ENCODE measurements around the gene MRPL37. TPM values are rescaled to one million over a fixed set of nuclear protein-coding genes. Genes with fewer than 3 reads are reported as not detected.

The MRPL37 gene
- polyA plus RNA-seq, 1 donor (not counting 4 experiments of a cell fraction or from before 2014, with no cell fraction given) = 30.9 TPM

DNA sequence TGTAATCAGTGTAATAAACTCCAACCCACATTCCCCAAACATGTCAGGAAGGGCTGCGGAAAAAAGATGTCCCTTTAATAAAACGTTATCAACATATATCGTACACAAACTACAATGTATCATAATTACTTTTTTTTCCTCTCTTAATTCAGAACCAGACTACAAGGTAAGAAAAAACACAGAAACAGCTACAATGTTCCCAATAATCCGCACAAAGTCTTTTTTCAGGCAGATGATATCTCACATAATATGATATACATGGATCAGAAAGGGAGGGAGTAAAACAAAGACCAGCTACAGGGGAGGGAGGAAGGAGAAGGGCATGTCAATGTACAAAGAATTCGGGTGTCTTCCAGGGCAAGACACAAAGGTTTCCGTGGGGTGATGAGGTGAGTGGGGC is 25.4 kb downstream of the MRPL37 start:
- Histone ChIP-seq H3K4me1 (ENCODE audit: control insufficient read depth, extremely low read depth, insufficient read depth, low read length) (peaks cover 9% of the 10 kb centered on the region), H3K4me3 (ENCODE audit: control insufficient read depth in 2 of 3, extremely low read depth in 1 of 3, insufficient read depth in 2 of 3, low read depth in 1 of 3, low read length in 3 of 3) (no peak overlapping the region), H2AFZ (ENCODE audit: control insufficient read depth, low read length) (no peak overlapping the region), H3K9me1 (ENCODE audit: control insufficient read depth, extremely low read depth, insufficient read depth, low read length) (peaks cover 2% of the 10 kb centered on the region), H3K9ac (ENCODE audit: control insufficient read depth, extremely low read depth, insufficient read depth, low read length) (no peak overlapping the region), H4K20me1 (ENCODE audit: control insufficient read depth, extremely low read depth, insufficient read depth, low read length) (no peaks in the 10 kb centered on the region), H3K9me3 (ENCODE audit: control insufficient read depth, low read depth, low read length) (no peaks in the 10 kb centered on the region), H3K27ac (ENCODE audit: control insufficient read depth, insufficient read depth, low read length) (no peak overlapping the region), H3K79me2 (ENCODE audit: control insufficient read depth, insufficient read depth, low read length) (no peaks in the 10 kb centered on the region), H3K36me3 (ENCODE audit: control insufficient read depth in 2 of 2, extremely low read depth in 1 of 2, insufficient read depth in 2 of 2, low read length in 2 of 2) (peaks cover under 1 to 8% of the 10 kb centered on the region in 2 experiments), H3K4me2 (ENCODE audit: control insufficient read depth, extremely low read depth, insufficient read depth, low read depth, low read length) (no peak overlapping the region), H3K27me3 (ENCODE audit: control insufficient read depth, extremely low read depth, insufficient read depth, low read length) (no peaks in the 10 kb centered on the region)
- TF ChIP-seq, protein P1, sequence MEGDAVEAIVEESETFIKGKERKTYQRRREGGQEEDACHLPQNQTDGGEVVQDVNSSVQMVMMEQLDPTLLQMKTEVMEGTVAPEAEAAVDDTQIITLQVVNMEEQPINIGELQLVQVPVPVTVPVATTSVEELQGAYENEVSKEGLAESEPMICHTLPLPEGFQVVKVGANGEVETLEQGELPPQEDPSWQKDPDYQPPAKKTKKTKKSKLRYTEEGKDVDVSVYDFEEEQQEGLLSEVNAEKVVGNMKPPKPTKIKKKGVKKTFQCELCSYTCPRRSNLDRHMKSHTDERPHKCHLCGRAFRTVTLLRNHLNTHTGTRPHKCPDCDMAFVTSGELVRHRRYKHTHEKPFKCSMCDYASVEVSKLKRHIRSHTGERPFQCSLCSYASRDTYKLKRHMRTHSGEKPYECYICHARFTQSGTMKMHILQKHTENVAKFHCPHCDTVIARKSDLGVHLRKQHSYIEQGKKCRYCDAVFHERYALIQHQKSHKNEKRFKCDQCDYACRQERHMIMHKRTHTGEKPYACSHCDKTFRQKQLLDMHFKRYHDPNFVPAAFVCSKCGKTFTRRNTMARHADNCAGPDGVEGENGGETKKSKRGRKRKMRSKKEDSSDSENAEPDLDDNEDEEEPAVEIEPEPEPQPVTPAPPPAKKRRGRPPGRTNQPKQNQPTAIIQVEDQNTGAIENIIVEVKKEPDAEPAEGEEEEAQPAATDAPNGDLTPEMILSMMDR (optimal IDR thresholded peaks at IDR 0.05 in 1 of 3, IDR thresholded peaks at IDR 0.05 in 1 of 3, conservative IDR thresholded peaks at IDR 0.05 in 1 of 3; ENCODE audit: extremely low read depth in 1 of 3, insufficient read depth in 2 of 3, low read length in 3 of 3) = no peak
- TF ChIP-seq EZH2 (IDR thresholded peaks at IDR 0.05; ENCODE audit: low read length) = no peak
- FAIRE-seq (no peak), DNase-seq (ENCODE audit: low read depth, low spot score) (no peak)
- dilution Hi-C loops (cut with MboI; ENCODE audit: extremely low pct_ligation_motif_present, low sequenced_read_pairs) = no loop called here

DNA sequence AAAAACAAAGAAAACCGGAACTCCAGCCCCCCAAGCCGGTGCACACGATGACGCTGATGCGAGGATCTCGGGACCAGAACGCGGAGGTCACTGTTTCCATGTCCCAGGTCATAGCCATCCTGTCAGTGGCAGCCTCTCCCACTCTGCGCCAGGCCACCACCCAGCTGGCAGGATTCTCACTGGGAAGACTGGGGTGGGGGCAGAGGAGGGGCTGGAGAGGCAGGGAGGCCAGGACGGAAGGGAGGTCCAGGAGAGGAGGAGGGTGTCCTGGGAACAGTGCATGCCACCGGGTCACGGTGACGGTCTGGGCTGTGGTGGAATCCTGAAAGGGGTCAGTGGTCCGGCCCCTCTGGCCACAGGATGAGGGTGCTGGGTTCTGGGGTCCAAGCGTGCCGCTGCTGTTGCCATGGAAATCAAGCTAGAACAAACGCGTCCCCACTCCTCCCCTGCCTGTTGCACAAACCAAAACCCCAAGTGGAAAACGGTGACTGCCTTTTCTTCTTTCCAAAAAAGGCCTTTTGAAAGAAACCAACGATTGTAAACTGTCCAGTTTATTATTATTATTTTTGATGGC is 26.1 kb downstream of the MRPL37 start:
- no peak for FAIRE-seq
- no peak overlapping the region for H3K9ac ChIP-seq (ENCODE audit: control insufficient read depth, extremely low read depth, insufficient read depth, low read length)

More for the DNA sequence above, 26.1 kb downstream of the MRPL37 start:
- dilution Hi-C loops (cut with MboI; ENCODE audit: extremely low pct_ligation_motif_present, low sequenced_read_pairs) = no loop called here
- Histone ChIP-seq H4K20me1 (ENCODE audit: control insufficient read depth, extremely low read depth, insufficient read depth, low read length) (no peaks in the 10 kb centered on the region), H3K4me3 (ENCODE audit: control insufficient read depth in 2 of 3, extremely low read depth in 1 of 3, insufficient read depth in 2 of 3, low read depth in 1 of 3, low read length in 3 of 3) (no peak overlapping the region), H3K4me2 (ENCODE audit: control insufficient read depth, extremely low read depth, insufficient read depth, low read depth, low read length) (no peak overlapping the region), H3K27ac (ENCODE audit: control insufficient read depth, insufficient read depth, low read length) (no peak overlapping the region), H2AFZ (ENCODE audit: control insufficient read depth, low read length) (no peak overlapping the region), H3K4me1 (ENCODE audit: control insufficient read depth, extremely low read depth, insufficient read depth, low read length) (peaks cover 9% of the 10 kb centered on the region), H3K9me1 (ENCODE audit: control insufficient read depth, extremely low read depth, insufficient read depth, low read length) (peaks cover 2% of the 10 kb centered on the region), H3K9me3 (ENCODE audit: control insufficient read depth, low read depth, low read length) (no peaks in the 10 kb centered on the region), H3K79me2 (ENCODE audit: control insufficient read depth, insufficient read depth, low read length) (no peaks in the 10 kb centered on the region), H3K27me3 (ENCODE audit: control insufficient read depth, extremely low read depth, insufficient read depth, low read length) (no peaks in the 10 kb centered on the region), H3K36me3 (ENCODE audit: control insufficient read depth in 2 of 2, extremely low read depth in 1 of 2, insufficient read depth in 2 of 2, low read length in 2 of 2) (peaks cover 0 to 6% of the 10 kb centered on the region in 2 experiments)
- no peak for DNase-seq (ENCODE audit: low read depth, low spot score)
- TF ChIP-seq, protein P1 (optimal IDR thresholded peaks at IDR 0.05 in 1 of 3, IDR thresholded peaks at IDR 0.05 in 1 of 3, conservative IDR thresholded peaks at IDR 0.05 in 1 of 3; ENCODE audit: extremely low read depth in 1 of 3, insufficient read depth in 2 of 3, low read length in 3 of 3) = no peak
- no peak for TF ChIP-seq EZH2 (IDR thresholded peaks at IDR 0.05; ENCODE audit: low read length)

All from keratinocyte (primary cell).